Stimulated activated CD4-positive, alpha-beta T cell treated with anti-CD3 and anti-CD28 coated beads, TNF-alpha, amount 100 ng/mL, for 24 hours (primary cell): ENCODE results near the gene BMP8B.
"Not testable (repeated sequence)": the region's sequence is repeated elsewhere in the genome, so short reads cannot be mapped to it uniquely, and the experiment has no call there.

ENCODE experiments used
- DNase-seq, 3 experiments: peaks; one replicate each; pipeline ENCODE4 v3.0.0-alpha.2; 2020; ENCODE audit warnings: low read depth in 3 of 3

Gene BMP8B

GRCh38 chr1:39788758-39789570, at the start of gene BMP8B:
TSS of gene BMP8B (minus strand) at chr1:39788865. CDS start at chr1:39788485, 380 bp downstream.
- peak in 2 of 3 experiments; percentile 9 to 38 for DNase-seq

- DNase-seq = no peak
Observed at GRCh38 chr1:39836595-39837110, 48.0 kb upstream of the BMP8B start.

- DNase-seq = no peak
Observed at GRCh38 chr1:39835935-39836594, 47.4 kb upstream of the BMP8B start.

GRCh38 chr1:39835110-39835509, 46.4 kb upstream of the BMP8B start:
- no peak for DNase-seq

GRCh38 chr1:39833621-39834385, 45.1 kb upstream of the BMP8B start:
- DNase-seq = no peak

- DNase-seq = no peak
Observed at GRCh38 chr1:39833121-39833520, 44.5 kb upstream of the BMP8B start.

- no peak for DNase-seq
Observed at GRCh38 chr1:39832294-39832693, 43.6 kb upstream of the BMP8B start.

GRCh38 chr1:39829791-39830533, 41.3 kb upstream of the BMP8B start:
- no peak for DNase-seq

GRCh38 chr1:39828734-39829133, 40.1 kb upstream of the BMP8B start:
- no peak for DNase-seq

- not testable (repeated sequence) for DNase-seq
Observed at GRCh38 chr1:39828255-39828654, 39.6 kb upstream of the BMP8B start.

GRCh38 chr1:39827201-39827600, 38.5 kb upstream of the BMP8B start:
- DNase-seq = no peak

- no peak for DNase-seq
Observed at GRCh38 chr1:39826583-39826982, 37.9 kb upstream of the BMP8B start.

- no peak for DNase-seq
Observed at GRCh38 chr1:39825432-39825941, 36.8 kb upstream of the BMP8B start.

- not testable (repeated sequence) for DNase-seq
Observed at GRCh38 chr1:39823450-39823849, 34.8 kb upstream of the BMP8B start.

- no peak for DNase-seq
Observed at GRCh38 chr1:39822146-39822545, 33.5 kb upstream of the BMP8B start.

GRCh38 chr1:39819091-39819812, 30.6 kb upstream of the BMP8B start:
- DNase-seq = no peak

- DNase-seq = no peak
Observed at GRCh38 chr1:39818482-39818881, 29.8 kb upstream of the BMP8B start.

- DNase-seq = peak; percentile 36 to 56 (median 44)
Observed at GRCh38 chr1:39817091-39817932, 28.6 kb upstream of the BMP8B start.

GRCh38 chr1:39816415-39817090, 27.9 kb upstream of the BMP8B start:
- DNase-seq = peak in 2 of 3 experiments; percentile 27 to 41
